Neural cell (in vitro differentiated cells): ENCODE data around the gene CAPN14. TPM values are rescaled to one million over a fixed set of nuclear protein-coding genes. Genes with fewer than 3 reads are reported as not detected.

Experiments used
- H2AFZ ChIP-seq: fragments of 200-600, 300-800 bp; sonication (generic), shearing (Covaris generic); 2 replicates; pipeline ENCODE4 v1.6.0; 2014; ENCODE audit warnings: low read depth, mild to moderate bottlenecking, antibody characterized with exemption, low read length, moderate library complexity
- H3F3A ChIP-seq: fragments of 200-600 bp; shearing (Covaris generic); 2 replicates; pipeline ENCODE4 v1.6.1; 2016; ENCODE audit warnings: mild to moderate bottlenecking, moderate library complexity, mixed read lengths, antibody characterized with exemption, low read length; ENCODE audit not compliant: insufficient read depth, poor library complexity, severe bottlenecking
- H3K27ac ChIP-seq: fragments of 200-600, 300-800 bp; sonication (generic), shearing (Covaris generic); 2 replicates; pipeline ENCODE4 v1.5.1; 2014; ENCODE audit warnings: mild to moderate bottlenecking, low read length, moderate library complexity
- H3K27me3 ChIP-seq: fragments of 300-800, 200-600 bp; sonication (generic), shearing (Covaris generic); 2 replicates; pipeline ENCODE4 v1.6.0; 2014; ENCODE audit warnings: mild to moderate bottlenecking, low read depth, low read length, moderate library complexity; ENCODE audit not compliant: insufficient read depth
- H3K36me3 ChIP-seq: fragments of 300-800, 200-600 bp; sonication (generic), shearing (Covaris generic); 2 replicates; pipeline ENCODE4 v1.5.1; 2014; ENCODE audit warnings: mild to moderate bottlenecking, antibody characterized with exemption, low read length, moderate library complexity; ENCODE audit not compliant: insufficient read depth
- H3K4me2 ChIP-seq: fragments of 300-800, 200-600 bp; sonication (generic), shearing (Covaris generic); 2 replicates; pipeline ENCODE4 v1.6.0; 2014; ENCODE audit warnings: mild to moderate bottlenecking, low read length
- H3K4me3 ChIP-seq: fragments of 300-800, 200-600 bp; sonication (generic), shearing (Covaris generic); 2 replicates; pipeline ENCODE4 v1.5.1; 2014; ENCODE audit warnings: mild to moderate bottlenecking, low read length, moderate library complexity
- H3K79me2 ChIP-seq: fragments of 200-600 bp; shearing (Covaris generic); replicated peaks from 2 replicates; pipeline ENCODE4 v1.6.0; 2014; ENCODE audit warnings: mild to moderate bottlenecking, low read length, moderate library complexity; ENCODE audit not compliant: insufficient read depth
- H3K9ac ChIP-seq: fragments of 300-800, 200-600 bp; sonication (generic), shearing (Covaris generic); 2 replicates; pipeline ENCODE4 v1.6.1; 2016; ENCODE audit warnings: mild to moderate bottlenecking, low read length, mixed read lengths
- H3K9me2 ChIP-seq: fragments of 200-600 bp; shearing (Covaris generic); 2 replicates; pipeline ENCODE4 v1.6.1; 2016; ENCODE audit warnings: mild to moderate bottlenecking, low read length, mixed read lengths; ENCODE audit not compliant: insufficient read depth
- H3K9me3 ChIP-seq: fragments of 200-600, 300-800 bp; sonication (generic), shearing (Covaris generic); 2 replicates; pipeline ENCODE4 v1.6.1; 2016; ENCODE audit warnings: mild to moderate bottlenecking, mixed run types, low read length, moderate library complexity, mixed read lengths
- H4K20me1 ChIP-seq: fragments of 200-600 bp; shearing (Covaris generic); 2 replicates; pipeline ENCODE4 v1.6.1; 2016; ENCODE audit warnings: mild to moderate bottlenecking, mixed run types; ENCODE audit not compliant: insufficient read depth
- CTCF ChIP-seq: fragments of 450-650 bp; IDR thresholded peaks from 2 replicates; pipeline ENCODE4 v1.5.1; 2014; ENCODE audit warnings: antibody characterized with exemption, mild to moderate bottlenecking, moderate library complexity; ENCODE audit not compliant: poor library complexity, severe bottlenecking
- EP300 ChIP-seq: fragments of 450-650 bp; conservative IDR thresholded peaks from 2 replicates; pipeline ENCODE4 v1.6.1; 2014; ENCODE audit warnings: antibody characterized with exemption, mild to moderate bottlenecking, moderate library complexity; ENCODE audit not compliant: poor library complexity, severe bottlenecking
- EZH2 ChIP-seq: fragments of 200-600, 300-800 bp; shearing (Covaris generic), sonication (generic); IDR thresholded peaks from 2 replicates; pipeline ENCODE4 v1.6.1; 2014; ENCODE audit warnings: antibody characterized with exemption, low read length, borderline replicate concordance, mild to moderate bottlenecking; ENCODE audit not compliant: insufficient read depth, poor library complexity, severe bottlenecking
- MXI1 ChIP-seq: fragments of 450-650 bp; conservative IDR thresholded peaks from 2 replicates; pipeline ENCODE4 v1.6.1; 2014; ENCODE audit warnings: antibody characterized with exemption, mild to moderate bottlenecking; ENCODE audit not compliant: poor library complexity, severe bottlenecking
- POLR2AphosphoS5 ChIP-seq: IDR thresholded peaks from 2 replicates; pipeline ENCODE4 v1.6.1; 2012
- RAD21 ChIP-seq: fragments of 450-650 bp; conservative IDR thresholded peaks from 2 replicates; pipeline ENCODE4 v1.6.1; 2014; ENCODE audit warnings: antibody characterized with exemption, mild to moderate bottlenecking, moderate library complexity
- REST ChIP-seq: IDR thresholded peaks from 2 replicates; pipeline ENCODE4 v1.6.1; 2012; ENCODE audit warnings: borderline replicate concordance
- SMC3 ChIP-seq: fragments of 450-650 bp; conservative IDR thresholded peaks from 2 replicates; pipeline ENCODE4 v1.6.1; 2014; ENCODE audit warnings: antibody characterized with exemption, mild to moderate bottlenecking, moderate library complexity; ENCODE audit not compliant: poor library complexity
- TAF1 ChIP-seq: IDR thresholded peaks from 2 replicates; pipeline ENCODE4 v1.6.1; 2012; ENCODE audit warnings: low read depth
- polyA plus RNA-seq: library from polyadenylated mRNA; depleted of rRNA; stranded (reverse); fragments of >200 nt; gene quantifications from 2 replicates; pipeline ENCODE4 v1.2.3, GENCODE V29; 2014

Gene CAPN14
- polyA plus RNA-seq, 1 donor from 2014 or later = 2.1 TPM

GRCh38 chr2:31254237-31255203 is 37.2 kb upstream of the CAPN14 start:
- Histone ChIP-seq H3K9ac (no peak overlapping the region), H3K27ac (no peak overlapping the region)

GRCh38 chr2:31253356-31254131 is 36.2 kb upstream of the CAPN14 start:
- Histone ChIP-seq H2AFZ (no peak overlapping the region), H3K36me3 (no peaks in the 10 kb centered on the region), H3K27me3 (no peaks in the 10 kb centered on the region), H4K20me1 (no peaks in the 10 kb centered on the region), H3K4me3 (no peak overlapping the region), H3K9me2 (no peaks in the 10 kb centered on the region), H3K9ac (no peak overlapping the region), H3K9me3 (no peaks in the 10 kb centered on the region), H3K27ac (no peak overlapping the region), H3F3A (no peaks in the 10 kb centered on the region), H3K79me2 (no peaks in the 10 kb centered on the region), H3K4me2 (no peak overlapping the region)
- no peak for TF ChIP-seq CTCF
- no peak for TF ChIP-seq EZH2
- TF ChIP-seq TAF1 = no peak
- no peak for TF ChIP-seq MXI1
- TF ChIP-seq POLR2AphosphoS5 = no peak
- no peak for TF ChIP-seq EP300
- no peak for TF ChIP-seq RAD21
- TF ChIP-seq REST = no peak
- no peak for TF ChIP-seq SMC3

More at GRCh38 chr2:31254237-31255203, 37.2 kb upstream of the CAPN14 start:
- Histone ChIP-seq H3K27me3 (no peaks in the 10 kb centered on the region), H3F3A (no peaks in the 10 kb centered on the region), H3K9me2 (no peaks in the 10 kb centered on the region), H2AFZ (no peak overlapping the region), H4K20me1 (no peaks in the 10 kb centered on the region), H3K79me2 (no peaks in the 10 kb centered on the region), H3K36me3 (no peaks in the 10 kb centered on the region), H3K4me2 (no peak overlapping the region), H3K9me3 (no peaks in the 10 kb centered on the region), H3K4me3 (no peak overlapping the region)
- TF ChIP-seq TAF1 (no peak), POLR2AphosphoS5 (no peak), RAD21 (no peak), SMC3 (no peak), EP300 (no peak)
